ENCODE measurements around the gene OSBPL9.
A peak's percentile ranks its signal among the peaks of the same experiment; 100 is the strongest.

The OSBPL9 gene

GRCh38 chr1:51745304-51745570 lies 128.3 kb downstream of the OSBPL9 start:
- DNase-seq, result no peak

GRCh38 chr1:51749151-51749550 lies 132.3 kb downstream of the OSBPL9 start:
- no peak for DNase-seq

GRCh38 chr1:51750218-51750617 lies 133.3 kb downstream of the OSBPL9 start:
- peak; percentile 35 for DNase-seq

- peak; percentile 81 for DNase-seq
Observed at GRCh38 chr1:51750729-51751128, 133.8 kb downstream of the OSBPL9 start.

- DNase-seq, result no peak
Observed at GRCh38 chr1:51752073-51752948, 135.4 kb downstream of the OSBPL9 start.

- DNase-seq, result no peak
Observed at GRCh38 chr1:51753969-51754368, 137.1 kb downstream of the OSBPL9 start.

- no peak for DNase-seq
Observed at GRCh38 chr1:51754666-51755065, 137.8 kb downstream of the OSBPL9 start.

GRCh38 chr1:51755437-51755836 lies 138.5 kb downstream of the OSBPL9 start:
- no peak for DNase-seq

GRCh38 chr1:51756290-51756689 lies 139.4 kb downstream of the OSBPL9 start:
- no peak for DNase-seq

GRCh38 chr1:51758310-51758709 lies 141.4 kb downstream of the OSBPL9 start:
- DNase-seq, result no peak

- DNase-seq, result no peak
Observed at GRCh38 chr1:51760872-51761271, 144.0 kb downstream of the OSBPL9 start.

GRCh38 chr1:51761351-51761750 lies 144.5 kb downstream of the OSBPL9 start:
- DNase-seq, result no peak

- DNase-seq, result peak; percentile 73
Observed at GRCh38 chr1:51768971-51769588, 152.2 kb downstream of the OSBPL9 start.

GRCh38 chr1:51776408-51776807 lies 159.5 kb downstream of the OSBPL9 start:
- no peak for DNase-seq

- DNase-seq, result no peak
Observed at GRCh38 chr1:51780927-51781326, 164.0 kb downstream of the OSBPL9 start.

GRCh38 chr1:51784997-51785421 lies 168.1 kb downstream of the OSBPL9 start:
- DNase-seq, result no peak

- DNase-seq, result no peak
Observed at GRCh38 chr1:51788938-51789337, 172.0 kb downstream of the OSBPL9 start.

GRCh38 chr1:51789342-51789741 lies 172.4 kb downstream of the OSBPL9 start:
- DNase-seq, result no peak

GRCh38 chr1:51790385-51790784 lies 173.5 kb downstream of the OSBPL9 start:
- DNase-seq, result no peak

- no peak for DNase-seq
Observed at GRCh38 chr1:51791888-51792287, 175.0 kb downstream of the OSBPL9 start.

- DNase-seq, result peak; percentile 79
Observed at GRCh38 chr1:51792864-51793263, 176.0 kb downstream of the OSBPL9 start.

- DNase-seq, result no peak
Observed at GRCh38 chr1:51794260-51794659, 177.4 kb downstream of the OSBPL9 start.

- DNase-seq, result no peak
Observed at GRCh38 chr1:51794868-51795267, 178.0 kb downstream of the OSBPL9 start.

GRCh38 chr1:51799372-51799771 lies 182.5 kb downstream of the OSBPL9 start:
- no peak for DNase-seq

- DNase-seq, result no peak
Observed at GRCh38 chr1:51814513-51814912, 197.6 kb downstream of the OSBPL9 start.
